GM12878 (cell line): ENCODE results near the gene ETNK1.

ENCODE experiments used
- CTCF ChIP-seq, 3 experiments: IDR thresholded peaks in 2 of 3; conservative IDR thresholded peaks in 1 of 3; 2 replicates each; pipeline ENCODE4 v1.5.1; 2011; ENCODE audit warnings: low read depth in 3 of 3, low read length in 3 of 3, mild to moderate bottlenecking in 3 of 3, control low read depth in 2 of 3, moderate library complexity in 2 of 3, inconsistent platforms in 1 of 3, mixed read lengths in 1 of 3; ENCODE audit not compliant: control insufficient read depth in 2 of 3, insufficient read depth in 1 of 3; ENCODE audit errors: extremely low read depth in 1 of 3
- EZH2 ChIP-seq: IDR thresholded peaks from 2 replicates; pipeline ENCODE4 v1.6.1; 2012; ENCODE audit warnings: low read depth, mild to moderate bottlenecking, control low read depth, inconsistent platforms, low read length, borderline replicate concordance; ENCODE audit not compliant: control insufficient read depth
- IKZF1 ChIP-seq: fragments of 450-650 bp; conservative IDR thresholded peaks from 2 replicates; pipeline ENCODE4 v1.6.1; 2017; ENCODE audit warnings: antibody characterized with exemption, mild to moderate bottlenecking
- POLR2A ChIP-seq: IDR thresholded peaks from 2 replicates; pipeline ENCODE4 v1.6.1; 2011; ENCODE audit warnings: low read depth, mild to moderate bottlenecking, low read length
- ZNF24 ChIP-seq: fragments of 450-650 bp; IDR thresholded peaks from 2 replicates; pipeline ENCODE4 v1.6.1; 2017; ENCODE audit warnings: antibody characterized with exemption, mild to moderate bottlenecking

GRCh38 chr12:22577667-22578066, 47.3 kb upstream of the ETNK1 start:
- TF ChIP-seq CTCF (IDR thresholded peaks at IDR 0.05 in 2 of 3, conservative IDR thresholded peaks at IDR 0.05 in 1 of 3; ENCODE audit: control insufficient read depth in 2 of 3, extremely low read depth in 1 of 3, insufficient read depth in 1 of 3, low read depth in 3 of 3, low read length in 3 of 3) (no peak), POLR2A (no peak), ZNF24 (no peak), IKZF1 (no peak), EZH2 (no peak)
